HepG2 (cell line): ENCODE measurements around the gene FAM181A. TPM values are rescaled to one million over a fixed set of nuclear protein-coding genes. Genes with fewer than 3 reads are reported as not detected.

Experiments
- ATAC-seq: fragments of 200-7000 bp; cut with Tn5 transposase; 3 replicates; pipeline ENCODE4 v1.9.1; 2020; ENCODE audit warnings: mild to moderate bottlenecking, moderate library complexity
- BruUV-seq: library from RNA; stranded (reverse); fragments of 400-500 nt; replicated peaks from 2 replicates; lab custom pipeline; 2021; lab: Mats Ljungman, UMichigan
- CTCF ChIA-PET: fragments of 300-600 bp; formaldehyde crosslinking; extraction: SDS; loops from one replicate; lab custom pipeline; 2021; ENCODE audit warnings: low total read pairs, inconsistent platforms, low intra/inter-chr PET ratio; lab: Yijun Ruan, JAX
- POLR2A ChIA-PET: fragments of 350-600 bp; sonication (Branson Sonifier 250); formaldehyde crosslinking; loops from one replicate; lab custom pipeline; 2020; ENCODE audit warnings: antibody characterized with exemption, inconsistent platforms; lab: Yijun Ruan, JAX
- DNase-seq: peaks from one replicate; pipeline ENCODE4 v3.0.0-alpha.2; 2015; ENCODE audit warnings: low spot score
- FAIRE-seq: peaks from 3 replicates; lab custom pipeline; 2011; peaks lifted over from hg19 to GRCh38; lab: Jason Lieb, UNC
- H2AFZ ChIP-seq: one replicate; pipeline ENCODE4 v1.6.1; 2011; ENCODE audit warnings: low read length, inconsistent platforms
- H3K27ac ChIP-seq: fragments of 300-600 bp; 3 replicates; pipeline ENCODE4 v1.8.0; 2011; ENCODE audit warnings: mixed run types, mild to moderate bottlenecking, mixed read lengths, low read length, inconsistent platforms; ENCODE audit not compliant: insufficient read depth; ENCODE audit errors: extremely low read length
- H3K27me3 ChIP-seq, 2 experiments: fragments of 200-600 bp in 1 of 2; 2 replicates in 1 of 2; 3 replicates in 1 of 2; pipeline versions ENCODE4 v1.6.0 to v1.8.0; 2011; ENCODE audit warnings: low read length in 2 of 2, mild to moderate bottlenecking in 2 of 2, moderate library complexity in 2 of 2, inconsistent platforms in 1 of 2; ENCODE audit not compliant: insufficient read depth in 2 of 2, control insufficient read depth in 1 of 2
- H3K36me3 ChIP-seq, 2 experiments: fragments of 200-600 bp in 1 of 2; replicated peaks in 1 of 2; 2 replicates in 1 of 2; 3 replicates in 1 of 2; pipeline versions ENCODE4 v1.5.1 to v1.8.0; 2011; ENCODE audit warnings: low read length in 2 of 2, inconsistent platforms in 1 of 2; ENCODE audit not compliant: insufficient read depth in 2 of 2, control insufficient read depth in 1 of 2
- H3K4me1 ChIP-seq: 2 replicates; pipeline ENCODE4 v1.5.1; 2012; ENCODE audit warnings: low read length, inconsistent platforms; ENCODE audit not compliant: insufficient read depth
- H3K4me2 ChIP-seq: 2 replicates; pipeline ENCODE4 v1.6.0; 2011; ENCODE audit warnings: low read depth, low read length, inconsistent platforms
- H3K4me3 ChIP-seq, 3 experiments: fragments of 200-600 bp in 1 of 3; sonication (generic), shearing (Covaris generic) in 1 of 3; replicated peaks in 1 of 3; 2 replicates each; pipeline ENCODE4 v1.5.1; 2011 to 2016; ENCODE audit warnings: low read length in 3 of 3, inconsistent platforms in 2 of 3, low read depth in 2 of 3, mild to moderate bottlenecking in 2 of 3, control low read depth in 1 of 3, mixed read lengths in 1 of 3; ENCODE audit not compliant: insufficient read depth in 1 of 3
- H3K79me2 ChIP-seq: one replicate; pipeline ENCODE4 v1.6.1; 2011; ENCODE audit warnings: low read length, inconsistent platforms; ENCODE audit not compliant: insufficient read depth
- H3K9ac ChIP-seq: 2 replicates; pipeline ENCODE4 v1.6.0; 2011; ENCODE audit warnings: mild to moderate bottlenecking, low read depth, low read length, inconsistent platforms; ENCODE audit not compliant: insufficient read depth
- H3K9me3 ChIP-seq: 2 replicates; pipeline ENCODE4 v1.5.1; 2012; ENCODE audit warnings: mild to moderate bottlenecking, low read length
- H4K20me1 ChIP-seq: 2 replicates; pipeline ENCODE4 v1.6.0; 2011; ENCODE audit warnings: inconsistent platforms, mild to moderate bottlenecking, low read length, moderate library complexity; ENCODE audit not compliant: insufficient read depth
- MED13 ChIP-seq: sonication (generic); formaldehyde crosslinking; IDR thresholded peaks from 2 replicates; pipeline ENCODE4 v1.5.0; 2020; ENCODE audit warnings: missing genetic modification reagents
- NR2F2 ChIP-seq: IDR thresholded peaks from 2 replicates; pipeline ENCODE4 v1.6.1; 2012; ENCODE audit warnings: low read depth, inconsistent platforms, borderline replicate concordance
- RXRB ChIP-seq: IDR thresholded peaks from 2 replicates; pipeline ENCODE4 v1.6.1; 2016; ENCODE audit warnings: borderline replicate concordance, missing genetic modification reagents, missing compliant biosample characterization
- TEAD3 ChIP-seq: optimal IDR thresholded peaks from 2 replicates; pipeline ENCODE3; 2016; ENCODE audit warnings: borderline replicate concordance
- TMF1 ChIP-seq: sonication (generic); formaldehyde crosslinking; IDR thresholded peaks from 2 replicates; pipeline ENCODE4 v1.8.1; 2022; ENCODE audit warnings: low read depth, missing genetic modification reagents
- ZBTB20 ChIP-seq: sonication (generic); formaldehyde crosslinking; IDR thresholded peaks from 2 replicates; pipeline ENCODE4 v1.8.1; 2023; ENCODE audit warnings: missing genetic modification reagents, low read depth, mild to moderate bottlenecking, borderline replicate concordance
- ZNF281 ChIP-seq: sonication (generic); formaldehyde crosslinking; IDR thresholded peaks from 2 replicates; pipeline ENCODE4 v1.4.0; 2020; ENCODE audit warnings: missing genetic modification reagents, borderline replicate concordance
- ZNF891 ChIP-seq: sonication (generic); formaldehyde crosslinking; IDR thresholded peaks from 2 replicates; pipeline ENCODE4 v1.5.0; 2020; ENCODE audit warnings: mild to moderate bottlenecking, missing genetic modification reagents
- WGBS: methylation state at CpG from one replicate; pipeline ENCODE4 v1.1.6; 2017; ENCODE audit warnings: low lambda C conversion rate; 5-methylcytosine and 5-hydroxymethylcytosine counted together
- in situ Hi-C: cut with HindIII; loops from 2 replicates; pipeline ENCODE4 v1.10.0; 2017; ENCODE audit warnings: low pct_unique_long_range_greater_than_20kb; ENCODE audit not compliant: extremely low pct_ligation_motif_present
- intact Hi-C: fragments of 100-400 bp; cut with micrococcal nuclease; formaldehyde crosslinking; loops from one replicate; pipeline ENCODE4 v1.10.0; 2022; ENCODE audit not compliant: unreplicated experiment
- polyA plus RNA-seq, 8 experiments: library from polyadenylated mRNA; depleted of rRNA in 3 of 8; stranded (reverse) in 7 of 8; unstranded in 1 of 8; fragments of >200 nt; fragmentation: Illumina TruSeq in 4 of 8; extraction: Trizol in 4 of 8; gene quantifications; 2 replicates each; pipeline versions ENCODE4 v1.2.1 to v1.2.3, GENCODE V29; 2011 to 2016; ENCODE audit warnings: low read depth in 4 of 8, missing spikeins in 1 of 8, mixed read lengths in 1 of 8; ENCODE audit not compliant: insufficient read depth in 1 of 8
- total RNA-seq, 5 experiments: library from RNA; depleted of rRNA; stranded (reverse); fragments of >200 nt; fragmentation: Illumina TruSeq; extraction: Trizol; gene quantifications; 2 replicates each; pipeline ENCODE4 v1.2.3, GENCODE V29; 2016; ENCODE audit warnings: low read depth in 1 of 5
- TF ChIP-seq, protein P1 (sequence below): sonication (generic); formaldehyde crosslinking; IDR thresholded peaks from 2 replicates; pipeline ENCODE4 v1.5.0; 2020; ENCODE audit warnings: mild to moderate bottlenecking, missing genetic modification reagents, moderate library complexity

Gene FAM181A
- total and polyA plus RNA-seq, 2 of the 13 experiments (the other 11 are each of a cell fraction or from before 2014, with no cell fraction given): 1.1 to 1.5 TPM

GRCh38 chr14:93929657-93930056 lies 2.5 kb downstream of the FAM181A start:
- DNase-seq (no peak), FAIRE-seq (no peak), ATAC-seq (no peak)
- ChIA-PET POLR2A (no interaction called here), CTCF (no interaction called here)
- no peak for TF ChIP-seq NR2F2
- TF ChIP-seq ZNF281 (CRISPR knock-in tag): no peak
- TF ChIP-seq, protein P1, sequence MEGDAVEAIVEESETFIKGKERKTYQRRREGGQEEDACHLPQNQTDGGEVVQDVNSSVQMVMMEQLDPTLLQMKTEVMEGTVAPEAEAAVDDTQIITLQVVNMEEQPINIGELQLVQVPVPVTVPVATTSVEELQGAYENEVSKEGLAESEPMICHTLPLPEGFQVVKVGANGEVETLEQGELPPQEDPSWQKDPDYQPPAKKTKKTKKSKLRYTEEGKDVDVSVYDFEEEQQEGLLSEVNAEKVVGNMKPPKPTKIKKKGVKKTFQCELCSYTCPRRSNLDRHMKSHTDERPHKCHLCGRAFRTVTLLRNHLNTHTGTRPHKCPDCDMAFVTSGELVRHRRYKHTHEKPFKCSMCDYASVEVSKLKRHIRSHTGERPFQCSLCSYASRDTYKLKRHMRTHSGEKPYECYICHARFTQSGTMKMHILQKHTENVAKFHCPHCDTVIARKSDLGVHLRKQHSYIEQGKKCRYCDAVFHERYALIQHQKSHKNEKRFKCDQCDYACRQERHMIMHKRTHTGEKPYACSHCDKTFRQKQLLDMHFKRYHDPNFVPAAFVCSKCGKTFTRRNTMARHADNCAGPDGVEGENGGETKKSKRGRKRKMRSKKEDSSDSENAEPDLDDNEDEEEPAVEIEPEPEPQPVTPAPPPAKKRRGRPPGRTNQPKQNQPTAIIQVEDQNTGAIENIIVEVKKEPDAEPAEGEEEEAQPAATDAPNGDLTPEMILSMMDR (CRISPR knock-in tag): 0 out of 2 replicates have a peak, but pooled peaks have one; percentile 4
- no peak for TF ChIP-seq ZNF891 (CRISPR knock-in tag)
- TF ChIP-seq RXRB (CRISPR knock-in tag): no peak
- no peak for TF ChIP-seq ZBTB20
- no peak for TF ChIP-seq TMF1 (CRISPR knock-in tag)
- no peak for TF ChIP-seq TEAD3 (CRISPR knock-in tag)
- TF ChIP-seq MED13 (CRISPR knock-in tag): no peak
- H2AFZ ChIP-seq: no peak overlapping the region
- no peaks in the 10 kb centered on the region for H3K9me3 ChIP-seq
- H3K79me2 ChIP-seq: no peaks in the 10 kb centered on the region
- H3K9ac ChIP-seq: no peak overlapping the region
- no TSS peak for BruUV-seq
- in situ Hi-C loops (no loop called here), intact Hi-C loops (no loop called here)
- H4K20me1 ChIP-seq: no peaks in the 10 kb centered on the region
- H3K4me2 ChIP-seq: no peak overlapping the region
- H3K27me3 ChIP-seq: peaks cover 3 to 11% of the 10 kb centered on the region in 2 experiments; a peak in 2 of 5 replicates
- no peaks in the 10 kb centered on the region for H3K36me3 ChIP-seq
- peaks cover 20% of the 10 kb centered on the region for H3K4me1 ChIP-seq
- no peak overlapping the region for H3K27ac ChIP-seq
- no peak overlapping the region for H3K4me3 ChIP-seq
- WGBS: 62% methylated on average over 9 of the region's 11 CpGs
